A549 (cell line): ENCODE measurements around the gene DOK4. TPM values are rescaled to one million over a fixed set of nuclear protein-coding genes. Genes with fewer than 3 reads are reported as not detected.

Source experiments
- ATAC-seq, 2 experiments: fragments of 200-7000 bp in 1 of 2; fragments of >200 bp in 1 of 2; cut with Nextera tagmentation in 1 of 2; cut with Tn5 transposase in 1 of 2; 3 replicates each; pipeline versions ENCODE4 v1.8.0 to v1.9.1; 2018 to 2020; ENCODE audit warnings: mild to moderate bottlenecking in 1 of 2, moderate library complexity in 1 of 2
- CTCF ChIA-PET: fragments of 300-600 bp; sonication (Branson Sonifier 250); formaldehyde crosslinking; extraction: SDS; loops from one replicate; lab custom pipeline; 2021; ENCODE audit warnings: antibody characterized with exemption, inconsistent platforms; lab: Yijun Ruan, JAX
- POLR2A ChIA-PET: fragments of 350-600 bp; formaldehyde crosslinking; extraction: SDS; loops from one replicate; lab custom pipeline; 2021; ENCODE audit warnings: antibody characterized with exemption, inconsistent platforms; lab: Yijun Ruan, JAX
- DNase-seq, 2 experiments: peaks; one replicate each; pipeline versions ENCODE4 v3.0.0 to v3.0.0-alpha.2; 2011 to 2016; ENCODE audit warnings: low read depth in 1 of 2, low spot score in 1 of 2
- FAIRE-seq: peaks from 2 replicates; lab custom pipeline; 2011; peaks lifted over from hg19 to GRCh38; lab: Jason Lieb, UNC
- H3K27ac ChIP-seq, 2 experiments: fragments of >200 bp; sonication (Bioruptor Twin); formaldehyde crosslinking; 3 replicates each; pipeline ENCODE4 v1.5.1; 2016 to 2017
- H3K4me1 ChIP-seq: fragments of >200 bp; sonication (Bioruptor Twin); formaldehyde crosslinking; 3 replicates; pipeline ENCODE4 v1.6.1; 2016
- H3K4me2 ChIP-seq: fragments of >200 bp; sonication (Bioruptor Twin); formaldehyde crosslinking; 3 replicates; pipeline ENCODE4 v1.6.1; 2016
- H3K4me3 ChIP-seq: fragments of >200 bp; sonication (Bioruptor Twin); formaldehyde crosslinking; 3 replicates; pipeline ENCODE4 v1.5.1; 2016
- H3K9me3 ChIP-seq: fragments of >200 bp; sonication (Bioruptor Twin); formaldehyde crosslinking; 3 replicates; pipeline ENCODE4 v1.6.1; 2016
- EHMT2 ChIP-seq: fragments of 200-600 bp; sonication (generic); IDR thresholded peaks from 2 replicates; pipeline ENCODE4 v1.6.1; 2016; ENCODE audit warnings: antibody characterized with exemption, low read depth, mild to moderate bottlenecking, moderate library complexity
- FOSL2 ChIP-seq, 2 experiments: fragments of 450-650 bp in 1 of 2; fragments of >200 bp in 1 of 2; sonication (Bioruptor Twin) in 1 of 2; formaldehyde crosslinking; IDR thresholded peaks; 2 replicates each; pipeline versions ENCODE4 v1.5.0 to v1.6.1; 2016 to 2020; ENCODE audit warnings: mild to moderate bottlenecking in 1 of 2, moderate library complexity in 1 of 2
- HES2 ChIP-seq: fragments of >200 bp; sonication (Bioruptor Twin); formaldehyde crosslinking; IDR thresholded peaks from 2 replicates; pipeline ENCODE4 v1.6.1; 2016
- HEYL ChIP-seq: fragments of 250-450 bp; sonication (Bioruptor Pico); IDR thresholded peaks from 2 replicates; pipeline ENCODE4 v1.8.0; 2021; ENCODE audit warnings: mild to moderate bottlenecking, moderate library complexity
- HMGXB4 ChIP-seq: fragments of 250-450 bp; sonication (Bioruptor Pico); IDR thresholded peaks from 2 replicates; pipeline ENCODE4 v1.5.0; 2021; ENCODE audit warnings: mild to moderate bottlenecking, moderate library complexity, borderline replicate concordance
- KDM1A ChIP-seq: fragments of 200-600 bp; sonication (generic); IDR thresholded peaks from 2 replicates; pipeline ENCODE4 v1.6.1; 2016; ENCODE audit warnings: low read depth, mild to moderate bottlenecking
- KDM5A ChIP-seq: fragments of 200-600 bp; sonication (generic); IDR thresholded peaks from 2 replicates; pipeline ENCODE4 v1.6.1; 2016; ENCODE audit warnings: antibody characterized with exemption, mild to moderate bottlenecking
- MYC ChIP-seq: IDR thresholded peaks from 2 replicates; pipeline ENCODE4 v1.6.1; 2012; ENCODE audit warnings: mild to moderate bottlenecking, inconsistent platforms, low read length, improper control_type of control experiment, borderline replicate concordance
- NR3C1 ChIP-seq: fragments of >200 bp; sonication (Bioruptor Twin); formaldehyde crosslinking; IDR thresholded peaks from 3 replicates; pipeline ENCODE4 v1.6.1; 2017
- PBX3 ChIP-seq: IDR thresholded peaks from 2 replicates; pipeline ENCODE4 v1.6.1; 2012
- POLR2AphosphoS2 ChIP-seq: conservative IDR thresholded peaks from 2 replicates; pipeline ENCODE4 v1.6.1; 2012; ENCODE audit warnings: low read length, improper control_type of control experiment, inconsistent platforms
- RAD21 ChIP-seq, 2 experiments: fragments of >200 bp in 1 of 2; sonication (Bioruptor Twin) in 1 of 2; formaldehyde crosslinking in 1 of 2; IDR thresholded peaks in 1 of 2; conservative IDR thresholded peaks in 1 of 2; 2 replicates in 1 of 2; 3 replicates in 1 of 2; pipeline ENCODE4 v1.6.1; 2012 to 2018; ENCODE audit warnings: inconsistent platforms in 1 of 2
- RCOR1 ChIP-seq: fragments of 150-350 bp; IDR thresholded peaks from 2 replicates; pipeline ENCODE4 v1.6.1; 2014; ENCODE audit warnings: antibody characterized with exemption, low read length, low read depth
- RFX5 ChIP-seq: fragments of 450-650 bp; IDR thresholded peaks from 2 replicates; pipeline ENCODE4 v1.7.1; 2014; ENCODE audit warnings: antibody characterized with exemption, mild to moderate bottlenecking, moderate library complexity
- SMC3 ChIP-seq: fragments of >200 bp; sonication (Bioruptor Twin); formaldehyde crosslinking; IDR thresholded peaks from 3 replicates; pipeline ENCODE4 v1.6.1; 2018; ENCODE audit warnings: inconsistent platforms
- TFCP2L1 ChIP-seq: fragments of 250-450 bp; sonication (Bioruptor Pico); IDR thresholded peaks from 2 replicates; pipeline ENCODE4 v1.5.0; 2021; ENCODE audit warnings: mild to moderate bottlenecking
- ZNF302 ChIP-seq: fragments of 250-450 bp; sonication (Bioruptor Pico); IDR thresholded peaks from 2 replicates; pipeline ENCODE4 v1.9.0; 2021; ENCODE audit warnings: inconsistent platforms, mild to moderate bottlenecking, moderate library complexity
- ZSCAN20 ChIP-seq: fragments of 250-450 bp; sonication (Bioruptor Pico); IDR thresholded peaks from 2 replicates; pipeline ENCODE4 v1.8.0; 2022; ENCODE audit warnings: mild to moderate bottlenecking, moderate library complexity
- WGBS: methylation state at CpG from one replicate; pipeline ENCODE4 v1.1.6; 2017; ENCODE audit errors: missing lambda C conversion rate; 5-methylcytosine and 5-hydroxymethylcytosine counted together
- polyA plus RNA-seq, 4 experiments: library from polyadenylated mRNA; depleted of rRNA in 3 of 4; stranded (reverse); fragments of >200 nt; fragmentation: RNase III in 1 of 4; extraction: RNeasy Plus Mini Kit Qiagen cat#74134 plus additional on column Dnase treatment in 1 of 4; gene quantifications; 2 replicates in 3 of 4; 3 replicates in 1 of 4; pipeline ENCODE4 v1.2.3, GENCODE V29; 2011 to 2017
- TF ChIP-seq, protein P1 (sequence below): fragments of 150-350 bp; IDR thresholded peaks from 2 replicates; pipeline ENCODE4 v1.6.1; 2014; ENCODE audit warnings: low read depth, mild to moderate bottlenecking, low read length

The DOK4 gene
- polyA plus RNA-seq, 2 of the 4 experiments (the other 2 are of a cell fraction), result 70.3 to 85.4 TPM

GRCh38 chr16:57527610-57528360 lies 41.5 kb upstream of the DOK4 start:
- WGBS, result 89% methylated on average over 19 of the region's 19 CpGs

GRCh38 chr16:57527027-57527426 lies 40.7 kb upstream of the DOK4 start:
- H3K27ac ChIP-seq, result no peak overlapping the region
- CTCF ChIA-PET, result interaction anchor here (0.7 to 18.0 kb wide), 6 partner anchors 8 to 106 kb away, joined by 3 to 340 read pairs (median 20); partner anchors contain the start of gene POLR2C
- FAIRE-seq, result no peak
- no peak overlapping the region for H3K4me3 ChIP-seq
- peaks cover 24% of the 10 kb centered on the region for H3K4me1 ChIP-seq
- no peaks in the 10 kb centered on the region for H3K9me3 ChIP-seq
- H3K4me2 ChIP-seq, result no peak overlapping the region
- TF ChIP-seq TFCP2L1 (CRISPR knock-in tag), result no peak
- no peak for TF ChIP-seq RCOR1
- POLR2A ChIA-PET, result no interaction called here
- WGBS, result 77% methylated on average over 4 of the region's 4 CpGs
- peak in 1 of 2 experiments; percentile 39; a peak in 2 of 6 replicates for ATAC-seq
- DNase-seq, result no peak

More at GRCh38 chr16:57527610-57528360, 41.5 kb upstream of the DOK4 start:
- TF ChIP-seq SMC3 (no peak), HMGXB4 (CRISPR knock-in tag) (no peak), MYC (no peak)
- TF ChIP-seq, all 56 proteins: peak for 0
- ChIA-PET POLR2A (interaction anchor here (0.7 kb wide), 1 partner anchor 65 kb away, joined by 3 read pairs; the partner anchor contains the start of gene POLR2C), CTCF (interaction anchor here (1.0 to 18.0 kb wide), 6 partner anchors 8 to 107 kb away, joined by 3 to 340 read pairs (median 12); partner anchors contain the start of gene POLR2C)
- Histone ChIP-seq H3K4me3 (no peak overlapping the region), H3K4me1 (peaks cover 32% of the 10 kb centered on the region), H3K9me3 (no peaks in the 10 kb centered on the region), H3K27ac (no peak overlapping the region), H3K4me2 (no peak overlapping the region)
- FAIRE-seq (no peak), DNase-seq (no peak), ATAC-seq (no peak)

GRCh38 chr16:57526498-57526897 lies 40.2 kb upstream of the DOK4 start:
- CTCF ChIA-PET, result interaction anchor here (0.7 to 18.0 kb wide), 9 partner anchors 10 to 226 kb away, joined by 3 to 340 read pairs (median 6); partner anchors contain the start of genes DOK4 and POLR2C

More at GRCh38 chr16:57526498-57526897, 40.2 kb upstream of the DOK4 start:
- ATAC-seq, result no peak
- no peak overlapping the region for H3K27ac ChIP-seq
- TF ChIP-seq PBX3 (no peak), EHMT2 (no peak), KDM5A (no peak), POLR2AphosphoS2 (no peak), RAD21 (conservative IDR thresholded peaks at IDR 0.05 in 1 of 2, IDR thresholded peaks at IDR 0.05 in 1 of 2) (no peak), RFX5 (no peak), ZSCAN20 (CRISPR knock-in tag) (no peak), FOSL2 (IDR thresholded peaks at IDR 0.05) (no peak), FOSL2 (CRISPR knock-in tag; IDR thresholded peaks at IDR 0.05) (no peak), HES2 (no peak), KDM1A (no peak), NR3C1 (no peak), ZNF302 (CRISPR knock-in tag) (no peak), HEYL (CRISPR knock-in tag) (no peak)
- TF ChIP-seq, protein P1, sequence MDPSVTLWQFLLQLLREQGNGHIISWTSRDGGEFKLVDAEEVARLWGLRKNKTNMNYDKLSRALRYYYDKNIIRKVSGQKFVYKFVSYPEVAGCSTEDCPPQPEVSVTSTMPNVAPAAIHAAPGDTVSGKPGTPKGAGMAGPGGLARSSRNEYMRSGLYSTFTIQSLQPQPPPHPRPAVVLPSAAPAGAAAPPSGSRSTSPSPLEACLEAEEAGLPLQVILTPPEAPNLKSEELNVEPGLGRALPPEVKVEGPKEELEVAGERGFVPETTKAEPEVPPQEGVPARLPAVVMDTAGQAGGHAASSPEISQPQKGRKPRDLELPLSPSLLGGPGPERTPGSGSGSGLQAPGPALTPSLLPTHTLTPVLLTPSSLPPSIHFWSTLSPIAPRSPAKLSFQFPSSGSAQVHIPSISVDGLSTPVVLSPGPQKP, result no peak
- TF ChIP-seq, all 56 proteins: peak for 0
- Histone ChIP-seq H3K4me3 (no peak overlapping the region), H3K4me1 (peaks cover 19% of the 10 kb centered on the region), H3K9me3 (no peaks in the 10 kb centered on the region), H3K4me2 (no peak overlapping the region)
- POLR2A ChIA-PET, result no interaction called here
- WGBS, result 93% methylated on average over 6 of the region's 6 CpGs
- FAIRE-seq, result no peak
- DNase-seq, result no peak
